GM18511 (cell line): ENCODE measurements around the gene MTMR10.

Experiments
- ATAC-seq: cut with Tn5 transposase; IDR thresholded peaks from one replicate; pipeline ENCODE4 v1.9.1; 2021; ENCODE audit warnings: mild to moderate bottlenecking, moderate library complexity; ENCODE audit not compliant: unreplicated experiment

Gene MTMR10

DNA sequence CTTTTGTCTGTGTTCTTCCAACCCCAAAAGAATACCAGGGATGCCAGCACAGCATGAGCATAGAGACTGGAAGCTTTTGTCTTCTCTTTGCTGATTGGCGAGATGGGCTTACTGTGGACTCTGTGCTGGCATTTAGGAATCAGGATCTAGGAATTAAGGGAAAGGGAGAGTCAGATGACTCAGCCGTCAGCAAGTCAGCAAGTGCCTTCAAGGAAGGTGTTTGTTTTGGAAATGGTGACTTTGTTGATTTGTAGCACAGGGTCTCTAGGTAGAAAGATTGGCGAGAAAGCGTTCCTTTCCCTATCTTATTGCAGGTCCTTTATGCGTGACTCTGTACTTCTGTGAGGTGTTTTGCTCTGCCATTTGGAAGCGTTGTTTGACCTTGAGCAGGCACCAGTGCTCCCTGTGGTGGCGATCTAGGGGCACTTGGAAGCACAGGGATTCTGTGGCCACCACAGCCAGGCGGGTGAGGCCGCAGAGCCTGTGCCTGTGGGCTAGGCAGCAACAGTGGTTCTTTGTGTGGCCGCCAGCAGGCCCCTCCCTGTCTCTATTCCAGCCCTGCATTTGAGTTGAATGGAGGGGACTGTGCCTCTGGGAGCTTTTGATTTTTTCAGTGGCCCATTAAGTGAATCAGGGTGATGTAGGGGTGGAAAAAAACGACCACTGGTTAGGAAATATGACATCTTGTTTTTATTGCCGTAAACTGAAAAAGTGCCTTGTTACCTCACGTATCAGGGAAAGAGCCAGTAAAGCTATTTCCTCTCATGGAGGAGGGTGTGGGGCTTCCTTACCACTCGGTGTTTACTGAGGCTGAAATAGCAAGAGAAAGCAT is 68.7 kb downstream of the MTMR10 start:
- no peak for ATAC-seq

DNA sequence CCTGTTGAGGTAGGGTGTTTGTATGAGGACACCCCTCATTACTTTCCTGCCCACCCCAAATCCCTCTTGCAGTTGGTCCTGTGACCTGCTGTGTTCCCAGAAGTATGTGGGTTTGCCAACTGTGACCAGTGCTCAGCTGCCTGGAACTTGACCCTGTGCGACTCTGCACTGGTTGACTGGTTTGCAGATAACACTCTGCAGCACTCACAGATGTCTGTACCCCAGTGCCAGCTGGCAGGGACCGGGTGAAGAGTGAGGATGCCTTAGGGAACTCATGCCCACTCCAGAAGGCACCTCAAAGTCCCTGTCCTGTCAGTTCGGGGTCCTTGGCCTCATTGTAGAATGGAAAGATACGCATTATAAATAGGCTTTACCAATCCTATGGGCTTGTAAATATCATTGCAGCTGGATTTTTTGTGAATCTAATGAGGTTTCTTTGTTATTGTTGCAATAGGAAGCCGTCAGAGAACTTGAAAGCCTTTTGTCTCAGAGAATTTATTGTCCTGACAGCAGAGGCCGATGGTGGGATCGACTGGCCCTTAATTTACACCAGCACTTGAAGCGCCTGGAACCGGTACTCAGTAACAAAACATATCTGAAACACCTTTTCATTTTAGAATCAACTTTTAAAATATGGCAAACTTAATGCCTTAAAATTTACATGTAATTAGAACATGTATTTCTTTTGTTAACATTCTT is 69.5 kb downstream of the MTMR10 start:
- ATAC-seq, result no peak

DNA sequence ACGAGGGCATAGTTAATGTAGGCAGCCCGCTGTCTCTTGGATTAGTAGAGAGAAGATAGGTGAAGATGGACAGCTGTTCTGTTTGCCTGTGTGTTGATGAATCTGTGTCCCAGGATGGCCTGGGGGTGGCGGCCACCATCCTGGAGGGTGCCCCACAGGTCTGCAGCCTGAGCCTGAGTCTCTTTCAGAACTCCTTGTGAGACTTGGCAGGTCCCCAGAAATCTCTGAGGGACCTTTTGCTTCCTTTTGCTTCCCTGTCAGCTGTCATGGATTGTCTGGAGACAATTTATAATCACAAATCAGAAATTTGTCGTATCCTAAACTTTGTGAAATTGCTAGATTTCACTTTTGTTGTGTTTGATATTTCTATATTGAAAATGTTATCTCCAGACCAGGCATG is 70.3 kb downstream of the MTMR10 start:
- no peak for ATAC-seq

DNA sequence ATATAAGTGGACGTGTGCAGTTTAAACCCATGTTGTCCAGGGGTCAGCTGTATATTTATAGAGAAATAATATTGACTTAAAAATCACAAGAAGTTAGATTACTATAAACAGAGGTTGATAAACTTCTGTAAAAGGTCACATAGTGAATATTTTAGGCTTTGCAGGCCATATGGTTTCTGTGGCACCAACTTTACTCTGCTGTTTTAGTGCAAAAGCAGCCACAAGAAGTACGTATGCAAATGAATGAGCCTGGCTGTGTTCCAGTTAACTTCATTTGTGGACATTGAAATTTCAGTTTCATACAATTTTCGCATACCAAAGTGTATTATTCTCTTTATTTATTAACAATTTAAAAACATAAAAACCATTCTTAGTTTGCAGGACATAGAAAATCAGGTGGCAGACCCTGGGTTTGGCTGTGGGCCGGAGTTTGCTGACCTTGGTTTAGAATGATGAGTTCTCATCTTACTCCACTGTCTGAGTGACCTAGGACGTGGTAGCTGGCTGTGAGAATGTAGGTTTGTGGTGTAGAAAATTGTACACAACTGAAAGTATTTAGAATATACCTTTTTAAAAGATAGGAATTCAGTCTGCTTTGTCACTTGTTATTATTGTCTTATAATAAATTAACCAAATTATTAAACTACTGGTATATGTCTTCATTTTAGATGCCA is 71.4 kb downstream of the MTMR10 start:
- ATAC-seq, result no peak

DNA sequence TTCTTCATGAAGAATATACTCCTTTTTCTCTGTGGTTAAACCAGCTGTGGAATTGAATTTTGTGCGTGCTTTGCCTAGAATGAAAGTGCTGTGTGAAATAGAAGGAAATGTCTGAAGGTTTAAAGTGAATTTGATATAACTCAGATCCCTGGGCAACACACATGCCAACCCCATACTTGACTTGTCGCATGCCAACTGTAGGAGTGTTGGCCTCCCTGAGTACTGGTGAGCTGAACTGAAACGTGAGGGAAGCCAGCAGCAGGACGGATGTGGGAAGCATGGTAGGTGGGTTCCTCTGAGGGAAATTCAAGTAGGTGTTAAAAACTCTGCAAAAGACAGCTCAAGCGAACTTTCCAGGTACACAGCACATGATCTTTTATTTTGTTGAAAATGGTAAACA is 73.1 kb downstream of the MTMR10 start:
- ATAC-seq, result no peak

DNA sequence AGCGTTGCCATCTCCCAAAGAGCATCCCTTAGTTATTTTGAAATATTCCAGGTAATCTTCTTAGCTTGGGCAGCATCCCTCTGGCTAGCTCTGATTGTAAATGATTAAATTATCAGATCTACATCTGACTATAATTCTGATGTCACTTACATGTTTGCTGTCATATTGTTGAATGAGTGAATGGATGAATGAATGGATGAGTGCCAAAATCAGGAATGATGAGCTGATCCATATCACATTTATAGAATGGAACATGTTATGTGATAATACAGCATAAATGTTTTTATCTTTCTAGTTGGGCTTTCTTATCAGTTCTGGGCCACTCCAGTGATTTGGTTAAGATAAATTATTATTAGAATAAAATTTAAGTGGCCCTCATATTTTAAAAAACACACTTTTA is 73.8 kb downstream of the MTMR10 start:
- no peak for ATAC-seq

DNA sequence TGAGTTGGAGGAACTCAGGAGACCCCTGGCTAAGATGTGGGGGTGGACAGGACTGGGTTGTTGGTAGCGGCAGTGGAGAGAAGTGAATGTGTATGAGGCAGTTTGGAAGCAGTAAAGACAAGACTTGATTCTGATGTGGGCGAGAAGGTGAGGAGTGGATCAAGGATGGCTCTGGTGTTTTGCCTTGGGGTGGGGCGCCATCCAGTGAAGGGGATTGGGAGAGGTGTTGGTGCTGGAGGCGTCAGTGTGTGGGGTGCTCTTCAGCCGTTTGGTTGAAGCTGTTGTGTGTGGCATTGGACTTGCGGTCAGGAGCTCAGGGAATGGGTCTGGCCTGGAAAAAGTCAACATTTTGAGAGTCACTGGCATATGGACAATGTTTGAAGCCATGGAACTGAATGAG is 74.4 kb downstream of the MTMR10 start:
- no peak for ATAC-seq

DNA sequence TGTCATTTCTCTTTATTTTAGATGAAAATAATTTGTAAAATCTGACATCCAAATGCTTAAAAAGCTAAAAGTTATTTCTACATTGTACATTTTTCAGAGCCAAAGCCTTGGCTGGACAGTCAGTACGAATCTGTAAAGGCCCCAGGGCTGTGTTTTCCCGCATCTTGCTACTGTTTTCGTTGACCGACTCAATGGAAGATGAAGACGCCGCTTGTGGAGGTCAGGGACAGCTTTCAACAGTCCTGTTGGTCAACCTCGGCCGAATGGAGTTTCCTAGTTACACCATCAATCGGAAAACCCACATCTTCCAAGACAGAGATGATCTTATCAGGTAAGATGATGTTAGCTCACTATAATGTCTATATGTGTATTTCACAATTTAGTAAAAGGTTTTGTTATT is 77.7 kb downstream of the MTMR10 start:
- ATAC-seq, result no peak

DNA sequence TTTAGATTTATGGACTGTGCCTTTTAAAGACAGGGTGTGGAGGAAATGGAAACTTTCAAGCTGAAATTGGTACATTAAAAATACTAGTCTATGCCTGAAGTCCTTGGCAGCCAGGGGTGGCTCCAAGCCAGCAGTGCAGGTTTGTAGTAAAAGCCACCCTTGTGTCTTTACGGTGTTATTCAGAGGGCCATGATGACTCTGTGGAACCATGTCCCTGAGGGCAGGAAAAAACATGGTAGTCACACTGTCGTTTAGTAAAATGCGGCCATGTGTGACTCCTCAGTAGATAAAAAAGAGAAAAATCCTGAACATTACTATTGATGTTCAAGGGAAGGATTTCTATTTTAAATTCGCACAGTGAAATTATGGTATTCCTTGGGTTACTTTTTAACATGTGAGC is 85.1 kb downstream of the MTMR10 start:
- no peak for ATAC-seq

DNA sequence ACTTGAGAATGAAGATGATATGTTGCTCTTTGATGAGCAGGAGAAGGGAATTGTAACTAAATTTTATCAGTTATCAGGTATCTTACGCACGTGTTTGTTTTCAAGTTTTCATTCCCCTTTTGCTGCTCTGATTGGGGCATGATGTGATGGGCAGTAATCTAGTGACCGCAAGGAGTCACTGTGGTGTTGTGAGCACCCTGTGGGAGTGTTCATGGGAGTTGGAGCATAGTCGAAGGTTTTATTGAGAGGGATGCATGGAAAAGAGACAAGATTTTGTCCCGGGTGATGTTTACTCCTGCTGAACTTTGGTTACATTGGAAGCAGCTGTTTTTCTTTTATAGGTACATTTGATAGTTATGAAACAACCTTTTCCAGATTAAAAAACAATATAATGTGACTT is 85.6 kb downstream of the MTMR10 start:
- ATAC-seq, result no peak

DNA sequence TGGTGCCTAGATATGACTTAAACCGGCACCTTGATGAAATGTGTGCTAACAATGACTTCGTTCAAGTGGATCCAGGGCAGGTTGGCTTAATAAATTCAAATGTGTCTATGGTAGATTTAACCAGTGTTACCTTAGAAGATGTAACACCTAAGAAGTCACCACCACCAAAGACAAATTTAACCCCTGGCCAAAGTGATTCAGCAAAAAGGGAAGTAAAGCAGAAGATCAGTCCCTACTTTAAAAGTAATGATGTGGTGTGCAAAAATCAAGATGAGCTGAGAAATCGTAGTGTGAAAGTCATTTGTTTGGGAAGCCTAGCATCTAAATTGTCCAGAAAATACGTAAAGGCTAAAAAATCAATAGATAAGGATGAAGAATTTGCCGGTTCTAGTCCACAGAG is 86.6 kb downstream of the MTMR10 start:
- ATAC-seq, result no peak

DNA sequence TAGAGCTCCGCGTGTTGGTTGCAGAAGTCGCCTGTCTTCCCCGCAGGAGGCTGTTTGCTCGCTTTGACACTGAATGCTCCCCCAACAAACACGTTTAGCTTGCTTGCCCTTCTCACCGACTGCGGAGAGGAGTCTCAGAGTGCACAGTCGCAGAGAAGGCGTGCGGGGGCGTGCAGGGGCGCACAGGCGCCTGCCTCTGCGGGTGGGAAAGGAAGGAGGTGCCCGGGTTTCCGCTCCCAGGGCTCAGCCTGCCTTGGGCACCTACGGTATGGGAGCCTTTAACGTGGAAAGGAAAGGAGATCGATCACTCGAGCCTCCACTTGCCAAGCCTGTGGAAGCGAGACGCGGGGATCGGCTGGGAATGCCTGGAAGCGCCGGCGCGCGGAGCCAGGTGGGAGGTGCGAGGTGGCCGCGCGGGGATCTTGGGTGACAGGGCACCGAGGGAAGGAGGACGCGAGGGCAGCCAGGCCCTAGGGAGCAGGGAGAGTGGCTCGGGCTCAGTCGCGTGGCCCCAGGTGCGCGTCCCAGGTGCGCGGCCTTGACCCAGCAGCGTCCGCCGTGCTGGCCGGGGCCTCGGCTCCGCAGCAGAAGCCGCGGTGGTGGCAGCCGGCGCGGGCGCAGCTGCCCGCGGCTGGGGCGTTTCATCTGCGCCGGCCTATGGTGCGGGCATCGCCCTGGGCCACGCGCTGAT is 87.8 kb downstream of the MTMR10 start, which contains the start of gene FAN1:
TSS of gene FAN1 (plus strand) at position 419 of the 691 bp plus-strand sequence. CDS start 749 bp downstream, outside the sequence.
- peak; percentile 92 for ATAC-seq

DNA sequence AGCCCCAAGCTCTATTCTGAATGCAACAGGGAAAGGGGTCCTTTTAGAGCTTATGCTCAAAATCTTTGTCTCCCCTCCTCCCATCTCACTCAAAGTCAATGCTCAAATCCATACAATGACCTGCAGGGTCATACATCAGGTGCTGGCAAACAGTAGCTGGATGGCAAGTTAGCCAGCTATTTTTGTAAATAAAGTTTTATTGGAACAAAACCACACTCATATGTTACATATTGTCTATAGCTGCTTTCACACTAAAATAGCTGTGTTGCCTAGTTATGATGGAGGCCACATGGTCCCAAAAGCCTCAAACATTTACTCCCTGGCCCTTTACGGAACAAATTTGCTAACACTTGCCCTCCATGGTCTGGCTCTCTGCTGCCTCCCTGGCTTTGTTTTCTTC is 89.5 kb downstream of the MTMR10 start:
- no peak for ATAC-seq

DNA sequence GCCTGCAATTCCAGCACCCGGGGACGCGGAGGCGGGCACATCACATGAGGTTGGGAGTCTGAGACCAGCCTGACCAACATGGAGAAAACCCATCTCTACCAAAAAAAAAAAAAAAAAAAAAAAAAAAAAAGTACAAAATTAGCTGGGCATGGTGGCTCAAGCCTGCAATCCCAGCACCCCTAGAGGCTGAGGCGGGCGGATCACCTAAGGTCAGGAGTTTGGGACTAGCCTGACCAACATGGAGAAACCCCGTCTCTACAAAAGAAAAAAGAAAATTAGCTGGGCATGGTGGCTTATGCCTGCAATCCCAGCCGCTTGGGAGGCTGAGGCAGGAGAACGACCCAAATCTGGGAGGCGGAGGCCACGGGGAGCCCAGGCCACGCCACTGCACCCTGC is 95.2 kb downstream of the MTMR10 start:
- no peak for ATAC-seq

DNA sequence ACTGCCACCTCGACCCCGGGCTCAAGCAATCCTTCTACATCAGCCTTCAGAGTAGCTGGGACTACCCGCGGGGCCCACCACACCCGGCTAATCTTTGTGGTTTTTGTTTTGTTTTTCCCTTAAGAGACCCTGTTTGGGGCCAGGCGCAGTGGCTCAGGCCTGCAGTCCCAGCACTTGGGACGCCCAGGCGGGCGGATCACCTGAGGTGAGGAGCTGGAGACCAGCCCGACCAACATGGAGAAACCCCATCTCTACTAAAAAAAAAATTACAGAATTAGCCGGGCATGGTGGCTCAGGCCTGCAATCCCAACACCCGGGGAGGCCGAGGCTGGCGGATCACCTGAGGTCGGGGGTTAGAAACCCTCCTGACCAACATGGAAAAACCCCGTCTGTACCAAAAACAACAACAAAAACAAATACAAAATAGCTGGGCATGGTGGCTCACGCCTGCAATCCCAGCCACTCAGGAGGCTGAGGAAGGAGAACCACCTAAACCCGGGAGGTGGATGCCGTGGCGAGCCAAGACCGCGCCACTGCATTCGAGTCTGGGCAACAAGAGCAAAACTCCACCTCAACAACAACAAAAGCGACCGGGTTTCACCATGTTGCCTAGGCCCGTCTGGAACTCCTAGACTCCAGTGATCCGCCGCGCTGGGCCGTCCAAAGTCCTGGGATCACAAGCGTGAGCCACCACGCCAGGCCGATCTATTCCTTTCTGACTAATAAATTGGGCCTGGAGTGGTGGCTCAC is 95.8 kb downstream of the MTMR10 start:
- ATAC-seq, result no peak

DNA sequence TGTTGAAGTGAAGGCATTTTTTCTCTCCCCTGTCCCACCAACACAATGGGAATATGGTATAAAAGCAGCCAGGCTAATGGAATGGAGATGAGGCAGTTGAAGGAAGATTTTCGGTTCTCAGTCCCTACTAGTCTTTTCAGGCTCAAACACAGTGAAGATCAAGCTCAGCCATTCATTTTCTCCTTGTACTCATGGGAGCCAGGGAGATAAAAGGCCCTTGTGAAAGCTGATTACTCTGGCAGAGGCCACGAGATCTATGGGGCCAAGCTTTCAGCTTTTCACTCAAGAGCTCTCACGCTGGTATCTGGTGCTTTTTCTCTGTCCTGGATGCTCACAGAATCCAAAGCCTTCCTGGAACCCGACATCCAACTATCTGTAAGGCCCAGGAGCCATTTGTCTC is 102.2 kb downstream of the MTMR10 start:
- ATAC-seq, result no peak
